ENCODE measurements around the gene SWI5.
"Not testable (repeated sequence)": the region's sequence is repeated elsewhere in the genome, so short reads cannot be mapped to it uniquely, and the experiment has no call there.

The SWI5 gene

DNA sequence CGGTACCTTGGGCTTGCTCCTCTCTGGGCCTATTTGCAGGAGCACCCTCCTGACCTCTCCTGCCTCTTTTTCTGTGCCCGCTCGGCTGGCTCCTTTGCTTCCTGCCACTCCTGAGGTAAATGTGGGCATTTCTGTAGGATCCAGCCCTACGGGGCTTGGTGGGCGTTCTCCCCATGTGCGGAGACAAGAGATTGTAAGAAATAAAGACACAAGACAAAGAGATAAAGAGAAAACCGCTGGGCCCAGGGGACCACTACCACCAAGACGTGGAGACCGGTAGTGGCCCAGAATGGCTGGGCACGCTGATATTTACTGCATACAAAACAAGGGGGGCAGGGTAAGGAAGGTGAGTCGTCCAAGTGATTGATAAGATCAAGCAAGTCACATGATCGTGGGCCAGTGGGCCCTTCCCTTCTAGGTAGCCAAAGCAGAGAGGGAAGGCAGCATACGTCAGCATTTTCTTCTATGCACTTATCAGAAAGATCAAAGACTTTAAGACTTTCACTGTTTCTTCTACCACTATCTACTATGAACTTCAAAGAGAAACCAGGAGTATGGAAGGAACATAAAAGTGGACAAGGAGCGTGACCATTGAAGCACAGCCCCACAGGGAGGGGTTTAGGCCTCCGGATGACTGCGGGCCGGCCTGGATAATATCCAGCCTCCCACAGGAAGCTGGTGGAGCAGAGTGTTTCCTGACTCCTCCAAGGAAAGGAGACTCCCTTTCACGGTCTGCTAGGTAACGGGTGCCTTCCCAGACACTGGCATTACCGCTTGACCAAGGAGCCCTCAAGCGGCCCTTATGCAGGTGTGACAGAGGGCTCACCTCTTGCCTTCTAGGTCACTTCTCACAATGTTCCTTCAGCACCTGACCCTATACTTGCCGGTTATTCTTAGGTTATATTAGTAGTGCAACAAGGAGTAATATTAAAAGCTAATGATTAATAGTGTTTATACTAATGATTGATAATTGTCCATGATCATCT is 3.3 kb downstream of the SWI5 start:
- DNase-seq, result not testable (repeated sequence)

DNA sequence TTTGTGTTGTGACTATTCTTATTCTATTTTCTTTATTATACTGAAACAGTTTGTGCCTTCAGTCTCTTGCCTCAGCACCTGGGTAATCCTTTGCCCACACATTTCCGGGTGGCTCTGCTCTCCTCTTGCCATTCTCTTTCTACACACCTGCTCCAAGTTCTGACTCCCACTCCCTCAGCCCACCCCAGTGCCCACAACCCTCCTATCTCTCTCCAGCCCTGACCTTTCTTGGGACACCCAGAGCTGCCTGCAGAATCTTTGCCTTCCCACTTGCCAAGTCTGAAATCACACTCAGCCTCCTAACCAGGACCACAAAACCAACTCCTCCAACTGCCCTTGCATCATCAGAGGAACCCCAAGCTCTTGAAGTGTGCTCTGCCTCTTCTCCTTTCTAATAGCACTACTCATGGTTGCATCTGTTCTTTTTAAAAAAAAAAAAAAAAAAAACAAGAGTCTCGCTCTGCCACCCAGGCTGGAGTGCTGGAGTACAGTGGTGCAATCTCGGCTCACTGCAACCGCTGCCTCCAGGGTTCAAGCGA is 4.1 kb downstream of the SWI5 start:
- no peak for DNase-seq

DNA sequence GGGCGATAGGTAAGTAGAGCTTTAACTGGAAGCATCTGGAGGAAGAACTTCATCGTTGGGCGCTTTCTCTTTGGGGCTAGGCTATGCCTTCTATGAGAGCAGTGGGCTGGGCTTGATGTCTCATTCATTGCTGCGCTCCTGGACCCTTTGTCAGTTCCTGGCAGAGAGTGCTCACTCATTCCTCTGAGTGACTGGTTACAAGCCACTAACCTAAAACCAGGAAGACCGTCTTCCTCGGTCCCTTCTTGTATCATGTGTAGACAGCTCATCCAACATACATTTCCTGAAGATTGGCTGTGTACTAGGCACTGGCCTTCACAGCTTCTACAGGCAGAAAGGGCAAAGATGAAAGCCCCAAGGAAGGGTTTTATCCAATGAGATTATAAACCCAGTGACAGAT is 6.4 kb downstream of the SWI5 start:
- no peak for DNase-seq

DNA sequence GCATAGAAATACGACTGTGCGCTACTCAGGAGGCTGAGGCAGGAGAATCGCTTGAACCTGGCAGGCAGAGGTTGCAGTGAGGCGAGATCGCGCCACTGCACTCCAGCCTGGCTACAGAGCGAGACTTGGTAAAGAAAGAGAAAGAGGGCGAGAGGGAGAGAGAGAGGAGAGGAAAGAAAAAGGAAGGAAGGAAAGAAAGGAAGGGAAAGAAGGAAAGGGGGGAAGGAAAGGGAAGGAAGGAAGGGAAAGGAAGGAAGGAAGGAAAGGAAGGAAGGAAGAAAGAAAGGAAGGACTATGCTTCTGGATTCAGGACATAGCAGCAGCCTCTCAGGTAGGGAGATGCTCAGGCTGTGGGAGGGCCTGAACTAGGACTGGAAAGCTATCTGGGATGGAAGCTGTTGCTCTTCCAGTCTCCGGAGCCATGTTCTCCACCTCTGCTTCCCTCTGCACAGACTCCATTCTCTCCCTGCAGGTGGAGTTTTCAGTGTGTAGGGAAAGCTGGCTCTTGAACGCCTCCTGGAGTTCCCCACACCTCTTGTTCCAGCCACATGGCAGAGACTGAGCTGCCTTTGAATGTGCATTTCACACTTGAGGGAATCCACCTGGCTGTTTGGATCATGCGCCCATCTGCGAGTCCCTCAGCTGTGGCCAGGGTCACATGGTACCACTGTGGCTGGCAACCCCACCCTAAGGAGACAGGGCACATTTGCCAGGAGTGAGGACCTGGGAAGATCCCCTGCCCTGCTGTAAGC is 9.1 kb downstream of the SWI5 start:
- no peak for DNase-seq

DNA sequence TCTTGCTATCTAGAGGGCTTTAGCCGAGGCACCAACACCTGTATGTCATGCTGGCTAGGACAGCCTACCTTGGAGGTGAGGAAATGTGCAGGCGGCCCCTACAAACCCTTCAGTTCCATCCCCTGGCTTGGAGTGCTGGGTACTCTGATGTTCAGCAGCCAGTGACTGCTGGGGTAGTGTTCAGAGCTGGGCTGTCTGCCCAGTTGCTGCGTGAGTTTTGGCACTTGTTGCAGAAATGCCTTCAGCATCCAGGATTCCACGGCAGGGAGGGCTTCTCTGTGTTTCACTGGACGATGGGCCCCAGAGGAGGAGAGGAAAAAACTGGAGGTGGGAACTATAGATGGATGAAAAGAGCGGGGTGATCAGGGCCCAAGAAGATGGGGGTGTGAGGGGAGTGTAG is 10.4 kb downstream of the SWI5 start:
- no peak for DNase-seq

DNA sequence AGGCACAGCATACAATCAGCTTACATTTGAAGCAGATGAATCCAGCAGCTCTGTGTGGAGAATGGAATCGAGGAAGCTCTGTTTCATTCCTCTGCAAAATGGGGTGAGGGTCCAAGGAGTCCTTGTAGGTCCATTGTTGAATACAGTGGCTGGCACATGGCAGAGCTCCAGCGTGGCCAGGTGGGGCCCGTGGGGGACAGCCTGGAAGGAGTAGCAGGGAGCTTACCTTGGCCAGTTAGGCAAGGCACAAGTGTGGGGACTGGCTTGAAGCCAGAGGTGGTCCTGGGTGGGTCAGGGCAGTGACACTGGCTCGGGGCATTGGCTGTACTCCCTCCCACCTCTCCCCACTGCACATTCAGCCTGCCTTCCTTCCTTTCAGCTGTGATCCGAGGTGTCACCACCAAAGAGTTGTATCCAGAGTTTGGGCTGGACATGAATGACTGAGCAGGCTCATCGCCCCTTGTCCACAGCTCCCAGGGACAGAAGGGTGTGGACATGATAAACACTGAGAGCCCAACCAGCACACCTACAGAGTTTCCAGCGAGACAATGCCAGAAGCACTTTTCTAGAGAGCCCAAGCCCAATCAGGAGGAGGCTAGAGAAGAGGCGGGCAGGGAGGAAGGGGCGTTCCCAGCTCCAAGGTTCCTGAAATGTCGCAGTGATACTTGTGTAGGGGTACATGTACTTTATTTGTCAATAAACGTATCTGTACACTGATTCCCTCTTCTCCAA is 12.4 kb downstream of the SWI5 start:
- no peak for DNase-seq

DNA sequence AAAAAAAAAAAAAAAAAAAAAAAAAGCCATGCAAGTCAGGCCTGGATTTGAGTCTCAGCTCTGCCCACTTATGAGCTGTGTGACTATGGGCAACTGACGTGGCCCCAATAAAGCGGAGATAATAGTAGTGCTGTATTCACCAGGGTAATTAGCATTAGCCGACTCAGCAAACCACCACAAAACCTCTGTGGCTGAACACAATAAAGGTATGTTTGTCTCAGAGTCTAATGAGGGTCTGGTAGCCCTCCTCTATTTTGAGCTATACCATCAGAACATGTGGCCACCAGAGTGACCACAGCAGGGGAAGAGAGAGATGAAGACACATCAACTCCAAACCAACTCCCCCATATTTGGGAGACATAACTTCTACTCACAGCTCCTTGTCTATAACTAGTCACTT is 15.9 kb downstream of the SWI5 start:
- DNase-seq, result no peak

DNA sequence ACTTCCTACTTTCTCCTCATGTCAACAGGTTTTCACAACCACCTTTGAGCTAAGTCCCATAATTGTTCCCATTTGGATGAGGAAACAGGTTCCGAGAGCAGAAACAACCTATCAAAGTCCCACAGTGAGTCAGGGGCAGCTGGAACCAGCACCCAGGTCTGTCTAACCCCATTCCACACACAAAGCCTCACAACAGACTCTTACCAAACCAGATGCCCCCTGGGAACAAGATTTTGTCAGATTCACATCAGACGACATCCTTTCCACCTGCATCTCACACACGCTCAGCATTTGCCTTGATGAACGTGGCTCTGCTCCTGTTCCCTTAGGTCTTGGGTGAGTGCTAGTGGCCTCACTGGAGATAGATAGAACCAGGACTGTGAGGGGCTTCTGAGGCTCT is 17.0 kb downstream of the SWI5 start:
- DNase-seq, result no peak

DNA sequence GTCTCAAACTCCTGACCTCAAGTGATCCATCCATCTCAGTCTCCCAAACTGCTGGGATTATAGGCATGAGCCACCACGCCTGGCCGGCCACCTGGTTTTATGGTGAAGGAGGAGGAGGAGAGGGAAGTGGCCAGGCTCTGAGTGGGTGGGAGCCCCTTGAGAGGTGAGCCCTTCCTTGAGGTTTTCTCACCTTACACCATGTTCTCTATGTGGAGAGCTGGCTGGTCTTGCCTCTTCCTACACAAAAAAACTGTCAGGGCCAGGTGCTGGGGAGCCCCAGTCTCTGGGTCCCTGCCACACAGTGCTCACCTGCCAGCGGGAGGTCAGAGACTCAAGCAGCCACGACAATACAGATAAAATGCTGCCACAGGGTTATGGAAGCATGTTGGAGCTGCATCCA is 18.1 kb downstream of the SWI5 start:
- no peak for DNase-seq

DNA sequence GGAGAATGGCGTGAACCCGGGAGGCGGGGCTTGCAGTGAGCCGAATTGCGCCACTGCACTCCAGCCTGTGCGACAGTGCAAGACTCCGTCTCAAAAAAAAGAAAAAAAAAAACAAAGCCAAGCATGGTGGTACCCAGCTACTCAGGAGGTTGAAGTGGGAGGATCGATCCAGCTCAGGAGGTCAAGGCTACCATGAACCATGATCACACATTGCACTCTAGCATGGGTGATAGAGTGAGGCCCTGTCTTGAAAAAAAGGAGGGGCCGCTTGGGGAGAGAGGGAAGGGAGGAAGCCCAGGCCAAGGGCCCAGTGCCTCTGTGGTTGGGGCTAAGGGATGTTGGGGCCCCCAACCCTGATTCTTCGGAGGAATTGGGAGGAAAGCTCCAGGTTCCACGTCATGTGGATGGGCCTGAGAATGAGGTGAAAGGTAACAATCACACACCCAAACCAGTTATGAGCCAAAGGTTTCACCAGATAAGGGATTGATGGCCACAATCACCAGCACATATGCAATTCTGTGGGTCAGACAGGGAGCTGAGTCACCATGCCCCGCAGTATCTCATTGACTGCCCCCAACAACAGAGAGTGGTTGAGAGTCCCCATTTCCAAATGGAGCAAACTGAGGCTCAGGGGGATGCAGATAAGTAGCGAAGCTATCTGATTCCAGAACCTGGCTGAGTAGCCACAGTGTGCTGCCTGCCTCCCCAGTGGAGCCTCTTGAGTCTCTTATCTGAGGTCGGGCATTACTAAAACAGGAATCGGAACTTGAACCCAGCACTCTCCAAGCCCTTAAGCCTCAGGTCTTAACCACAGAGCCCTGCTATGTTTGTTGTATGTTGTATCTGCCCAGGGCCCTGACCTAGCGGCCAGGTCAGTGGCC is 20.5 kb downstream of the SWI5 start:
- DNase-seq, result no peak

DNA sequence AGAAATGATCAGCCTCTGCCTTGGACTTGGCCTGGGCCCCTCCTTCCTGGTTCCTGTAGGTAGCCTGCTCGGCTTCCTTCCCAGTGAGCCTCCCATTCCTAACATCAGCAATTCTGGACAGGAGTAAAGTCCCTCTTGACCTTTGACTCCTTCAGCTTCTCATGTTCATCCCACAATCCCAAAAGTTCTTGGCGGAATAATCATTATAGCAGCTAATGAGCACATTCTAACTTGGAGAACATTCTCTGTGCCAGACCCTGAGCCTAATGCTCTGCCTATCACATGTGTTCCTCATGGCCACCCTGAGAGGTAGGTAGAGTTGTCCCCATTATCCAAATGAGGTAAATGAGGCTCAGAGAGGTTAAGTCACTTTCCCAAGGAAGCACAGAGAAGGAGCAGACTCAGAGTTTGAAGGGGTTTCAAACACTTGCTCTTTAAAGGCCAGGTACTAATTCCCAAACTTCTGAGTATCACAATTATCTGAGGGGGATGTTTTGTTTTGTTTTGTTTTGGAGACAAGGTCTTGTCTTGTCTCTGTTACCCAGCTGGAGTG is 21.2 kb downstream of the SWI5 start:
- no peak for DNase-seq

DNA sequence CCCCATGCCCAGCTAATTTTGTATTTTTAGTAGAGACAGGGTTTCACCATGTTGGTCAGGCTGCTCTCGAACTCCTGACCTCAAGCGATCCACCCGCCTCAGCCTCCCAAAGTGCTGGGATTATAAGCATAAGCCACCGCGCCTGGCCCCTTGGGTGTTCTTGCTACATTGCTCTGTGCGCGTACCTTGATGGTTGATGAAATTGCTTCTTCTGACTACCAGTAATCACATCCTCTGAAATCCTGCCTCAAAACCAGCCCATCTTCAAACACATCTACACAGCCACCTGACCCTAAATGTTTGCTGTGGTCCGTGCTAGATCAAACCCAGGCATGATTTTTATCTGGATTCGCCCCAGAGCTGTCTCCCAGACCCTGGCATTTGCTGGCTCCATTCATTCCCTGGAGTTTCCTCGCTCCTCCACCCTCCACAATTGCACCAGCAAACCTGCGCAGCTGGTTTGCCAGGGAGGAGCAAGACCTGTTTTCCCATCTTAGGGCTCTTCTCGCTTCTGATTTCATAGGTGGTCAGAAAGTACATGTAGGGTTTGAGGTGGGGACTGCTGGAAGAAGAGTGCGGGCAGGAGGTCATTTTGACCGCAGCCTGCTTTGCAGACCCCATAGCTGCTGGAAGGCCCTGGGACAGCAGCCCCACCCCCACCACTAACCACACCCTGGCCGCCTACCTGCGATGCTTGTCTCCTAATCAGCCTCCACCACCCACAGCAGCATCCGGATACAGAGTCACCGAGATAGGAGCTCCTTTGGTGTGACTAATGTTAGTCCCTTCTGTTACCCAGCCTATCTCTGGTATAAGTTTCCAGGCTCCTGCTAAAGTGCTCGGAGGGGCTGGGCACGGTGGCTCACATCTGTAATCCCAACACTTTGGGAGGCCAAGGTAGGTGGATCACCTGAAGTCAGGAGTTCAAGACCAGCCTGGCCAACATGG is 22.7 kb downstream of the SWI5 start:
- DNase-seq, result no peak

DNA sequence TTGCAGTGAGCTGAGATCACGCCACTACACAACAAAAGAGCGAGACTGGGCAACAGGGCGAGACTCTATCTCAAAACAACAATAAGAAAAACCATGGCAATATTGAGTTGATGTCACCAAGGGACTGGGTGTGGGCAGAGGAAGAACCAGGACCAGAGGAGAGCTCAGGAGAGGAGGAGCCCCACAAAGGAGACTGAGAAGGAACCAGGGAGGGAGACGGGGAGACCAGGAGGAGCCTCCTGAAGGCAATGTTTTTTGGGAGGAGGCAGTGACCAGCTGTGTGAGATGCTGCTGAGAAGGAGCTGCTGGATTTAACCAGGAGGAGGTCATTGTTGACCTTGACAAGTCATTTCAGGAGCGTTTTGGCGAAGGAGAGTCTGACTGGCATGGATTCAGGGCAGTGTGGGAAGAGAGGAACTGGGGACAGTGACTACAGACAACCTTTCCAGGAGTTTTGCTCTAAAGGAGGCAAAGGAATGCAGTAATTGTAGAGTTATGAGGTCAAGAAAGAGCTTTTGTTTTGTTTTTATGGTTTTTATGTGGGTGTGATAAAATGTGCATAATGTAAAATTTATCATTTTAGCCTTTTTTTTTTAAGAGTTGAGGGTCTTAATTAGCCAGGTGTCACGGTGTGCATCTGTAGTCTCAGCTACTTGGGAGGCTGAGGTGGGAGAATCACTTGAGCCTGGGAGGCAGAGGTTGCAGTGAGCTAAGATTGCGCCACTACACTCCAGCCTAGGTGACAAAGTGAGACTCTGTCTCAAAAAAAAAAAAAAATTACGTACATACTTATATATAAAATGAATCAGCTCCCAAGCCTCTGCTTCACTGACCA is 28.3 kb downstream of the SWI5 start:
- no peak for DNase-seq

DNA sequence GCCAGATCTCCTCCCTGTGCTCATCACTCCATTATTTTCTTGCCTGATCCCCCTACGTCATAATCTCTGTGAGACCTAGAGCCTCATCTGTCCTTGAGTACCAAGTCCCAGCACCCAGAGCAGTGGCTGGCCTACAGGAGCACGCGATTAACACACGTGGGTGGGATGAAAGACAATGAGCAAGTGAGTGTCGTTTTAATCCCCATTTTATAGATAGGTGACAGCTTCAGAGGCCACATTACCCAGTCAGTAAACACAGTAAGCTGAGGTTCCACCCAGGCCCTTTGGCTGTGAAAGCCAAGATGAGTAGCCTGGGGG is 28.9 kb downstream of the SWI5 start:
- DNase-seq, result no peak

DNA sequence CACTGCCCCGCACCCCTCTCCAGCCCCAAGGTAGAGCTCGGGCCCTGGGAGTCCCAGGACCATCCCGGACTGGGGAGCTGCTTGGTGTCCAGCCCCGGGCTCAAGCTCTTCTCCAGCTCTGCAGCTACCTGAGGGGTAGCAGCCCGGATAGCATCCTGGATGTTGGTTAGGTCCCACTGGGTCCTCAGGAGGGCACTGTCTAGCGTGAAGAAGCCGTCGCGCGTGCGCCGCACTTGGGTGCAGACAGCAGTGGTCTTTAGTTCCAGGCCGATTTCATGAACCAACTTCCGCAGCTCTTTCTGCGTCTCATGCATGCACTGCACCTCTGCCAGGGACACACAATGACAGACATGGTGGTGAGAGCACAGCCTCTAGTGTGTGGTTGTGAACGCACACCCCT is 33.5 kb downstream of the SWI5 start:
- no peak for DNase-seq

DNA sequence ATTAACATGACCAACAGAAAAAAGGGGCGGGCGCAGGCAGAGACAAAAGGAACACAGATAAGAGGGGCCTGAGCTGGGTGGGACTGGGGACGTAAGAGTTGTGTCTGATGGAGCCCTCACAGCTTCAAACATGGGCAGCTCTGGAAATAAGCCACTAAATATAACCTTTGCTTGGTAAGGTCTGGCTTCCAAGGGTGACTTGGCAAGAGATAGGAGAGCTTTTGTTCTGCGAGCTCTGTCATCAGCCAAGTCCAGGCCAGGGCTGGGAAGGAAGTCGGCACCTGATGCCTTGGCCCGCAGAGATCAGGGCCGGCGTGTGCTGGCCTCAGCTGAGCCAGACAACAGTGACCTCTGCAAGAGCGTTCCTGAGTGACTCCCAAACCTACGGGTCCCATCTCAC is 34.4 kb downstream of the SWI5 start:
- DNase-seq, result no peak

DNA sequence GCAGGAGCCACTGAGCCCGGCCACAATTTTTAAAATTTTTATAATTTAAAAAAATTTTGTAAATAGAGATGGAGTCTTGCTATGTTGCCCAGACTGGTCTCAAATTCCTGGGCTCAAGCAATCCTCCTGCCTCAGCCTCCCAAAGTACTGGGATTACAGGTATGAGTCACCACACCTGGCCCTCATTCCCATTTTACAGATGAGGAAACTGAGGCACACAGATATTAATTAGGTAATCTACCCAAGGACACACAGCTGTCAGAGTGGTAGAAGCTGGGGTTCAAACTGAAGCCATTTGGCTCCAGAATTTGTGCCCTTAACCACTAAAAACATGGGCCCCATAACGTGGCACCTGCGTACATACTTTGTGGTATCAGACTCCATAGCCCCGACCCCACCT is 38.6 kb downstream of the SWI5 start:
- DNase-seq, result no peak

DNA sequence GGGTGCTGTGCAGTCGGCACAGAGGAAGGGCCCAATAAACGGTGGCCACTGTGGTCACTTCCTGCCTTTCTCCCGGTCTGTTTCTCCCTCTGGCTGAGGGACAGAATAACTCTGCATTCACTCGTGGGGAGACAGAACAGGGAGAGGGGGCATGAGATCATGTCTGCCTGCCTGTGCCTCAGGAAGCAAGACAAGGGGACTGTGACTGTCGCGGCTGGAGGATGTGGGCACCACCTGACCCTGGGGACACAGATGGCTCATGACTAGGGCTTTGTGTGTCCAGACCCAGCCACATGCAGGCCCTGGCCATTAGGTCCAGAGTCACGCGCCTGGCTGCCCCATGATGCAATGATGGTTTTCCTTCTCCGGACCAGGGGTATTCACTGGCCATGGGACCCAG is 40.3 kb downstream of the SWI5 start:
- DNase-seq, result no peak

DNA sequence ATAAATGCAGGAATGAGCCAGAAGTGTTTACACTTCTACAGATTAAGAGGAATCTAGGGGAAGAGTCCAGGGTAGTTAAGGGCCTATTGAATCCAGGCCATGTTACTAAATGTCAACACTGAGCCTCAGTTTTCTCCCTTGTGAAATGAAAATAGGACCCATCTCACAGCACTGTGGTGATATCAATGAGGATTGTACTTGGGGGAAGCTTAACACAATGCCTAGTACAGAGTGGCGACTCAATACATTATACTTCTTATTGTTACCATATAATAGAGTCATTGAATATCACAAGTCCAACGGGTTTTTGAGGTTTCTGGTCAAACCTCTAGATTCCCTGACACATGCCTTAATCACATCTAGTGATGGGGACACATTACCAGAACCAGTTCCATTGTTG is 41.6 kb downstream of the SWI5 start:
- no peak for DNase-seq

DNA sequence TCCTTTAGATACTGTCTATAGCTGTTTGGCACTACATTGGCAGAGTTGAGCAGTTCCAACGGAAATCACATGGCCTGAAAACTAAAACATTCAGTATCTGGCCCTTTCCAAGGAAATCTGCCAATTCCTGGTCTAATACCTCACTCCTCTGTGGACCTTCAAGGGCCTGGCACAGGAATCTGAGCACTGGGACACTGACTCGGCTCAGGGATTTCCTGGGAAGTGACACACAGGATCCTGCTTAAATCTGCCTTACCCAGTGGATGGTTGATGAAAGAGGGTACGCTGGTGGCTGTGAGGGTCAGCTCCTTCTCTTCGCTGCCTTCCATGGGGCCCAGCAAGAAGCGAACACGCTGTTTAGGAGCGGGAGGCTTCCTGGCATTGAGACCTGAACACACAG is 45.3 kb downstream of the SWI5 start:
- DNase-seq, result no peak

Data from effector CD8-positive, alpha-beta T cell (primary cell).